HG03103 (cell line): ENCODE results near the gene NIT2.
A peak's percentile ranks its signal among the peaks of the same experiment; 100 is the strongest.

Experiments used
- ATAC-seq: cut with Tn5 transposase; IDR thresholded peaks from one replicate; pipeline ENCODE4 v1.9.1; 2021; ENCODE audit warnings: low read depth; ENCODE audit not compliant: unreplicated experiment

Gene NIT2

GRCh38 chr3:100395679-100396431, 61.3 kb downstream of the NIT2 start:
- ATAC-seq, result no peak

DNA sequence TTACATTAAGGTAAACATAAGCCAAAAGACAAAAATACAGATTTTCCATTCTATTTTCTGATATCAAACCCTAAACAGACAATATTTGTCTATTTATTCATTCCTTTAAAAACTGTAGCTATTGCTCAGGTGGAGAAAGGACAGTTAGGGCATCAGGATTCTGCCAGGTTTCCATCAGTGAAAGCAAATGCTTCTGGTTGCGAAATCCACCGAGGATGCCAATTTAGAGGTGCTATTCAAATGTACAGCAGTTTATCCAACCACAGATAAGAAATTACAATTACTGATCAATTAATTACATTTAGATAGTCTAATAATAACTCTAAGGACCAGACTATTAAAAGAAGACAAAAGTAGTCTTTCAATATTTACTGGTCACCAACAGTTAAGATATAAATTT, 62.4 kb downstream of the NIT2 start:
- no peak for ATAC-seq

DNA sequence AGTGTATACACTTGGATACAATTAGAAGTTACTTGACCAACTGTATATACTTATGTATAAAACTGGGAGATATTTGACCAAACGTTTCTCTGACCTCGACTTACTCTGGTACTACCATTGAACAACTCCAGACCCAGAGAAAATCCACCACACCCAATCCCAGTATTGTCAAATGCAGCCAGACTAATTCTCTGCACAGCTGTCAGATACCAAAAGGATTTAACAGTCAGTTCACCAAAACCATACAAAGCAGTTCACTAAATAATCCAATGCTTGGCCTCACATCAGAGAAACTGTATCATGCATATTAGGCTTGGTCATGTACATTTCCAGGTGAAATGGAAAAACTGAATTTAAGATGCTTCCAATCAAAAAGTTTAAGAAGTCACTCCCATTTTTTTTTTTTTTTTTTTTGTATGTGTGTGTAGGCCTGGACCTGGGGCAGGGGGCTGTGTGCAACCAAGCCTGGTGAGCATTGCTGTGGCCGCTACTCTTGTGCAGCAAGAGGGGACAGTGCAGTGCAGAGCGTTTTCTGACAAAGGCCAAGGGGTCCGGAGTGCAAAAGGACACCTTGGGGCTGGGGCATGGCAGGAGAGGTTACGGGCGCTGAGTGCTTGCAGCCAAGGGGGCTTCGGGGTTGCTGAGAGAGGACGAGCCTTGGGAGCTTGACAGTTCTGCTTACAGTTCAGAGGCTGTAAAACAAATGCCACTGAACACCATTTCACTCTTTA, 64.9 kb downstream of the NIT2 start:
- ATAC-seq, result no peak

DNA sequence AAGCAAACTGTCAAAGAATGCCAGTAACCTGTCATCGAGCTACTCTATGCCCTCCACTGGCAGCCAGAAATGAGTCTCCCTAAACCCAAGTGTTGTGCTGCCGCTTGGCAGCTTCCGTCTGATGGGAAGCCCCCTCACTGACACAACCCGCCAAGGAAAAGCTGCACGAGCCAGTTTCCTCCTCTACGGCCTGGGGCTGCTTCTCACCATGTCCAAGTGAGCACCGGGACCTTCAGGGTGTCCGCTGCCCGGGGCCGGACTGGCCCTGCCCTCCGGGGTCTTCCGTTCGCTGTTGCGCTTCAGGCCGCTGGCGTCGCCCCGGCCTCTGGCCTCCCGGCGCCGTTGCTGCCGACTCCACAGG, 65.8 kb downstream of the NIT2 start:
- ATAC-seq, result peak; percentile 4

GRCh38 chr3:100400780-100401673, 66.5 kb downstream of the NIT2 start, which contains the start of the genes LNP1 and TOMM70:
TSS of gene LNP1 (plus strand) at chr3:100401539. CDS start at chr3:100429730, 28,191 bp downstream.
TSS of gene TOMM70 (minus strand) at chr3:100401089. CDS start at chr3:100400949, 140 bp downstream.
- ATAC-seq, result peak; percentile 85

GRCh38 chr3:100401674-100402041, 67.1 kb downstream of the NIT2 start:
- ATAC-seq, result peak; percentile 3

- ATAC-seq, result no peak
These were observed 67.7 kb downstream of the NIT2 start for GRCh38 chr3:100402256-100402655.

GRCh38 chr3:100402891-100403290, 68.3 kb downstream of the NIT2 start:
- no peak for ATAC-seq

DNA sequence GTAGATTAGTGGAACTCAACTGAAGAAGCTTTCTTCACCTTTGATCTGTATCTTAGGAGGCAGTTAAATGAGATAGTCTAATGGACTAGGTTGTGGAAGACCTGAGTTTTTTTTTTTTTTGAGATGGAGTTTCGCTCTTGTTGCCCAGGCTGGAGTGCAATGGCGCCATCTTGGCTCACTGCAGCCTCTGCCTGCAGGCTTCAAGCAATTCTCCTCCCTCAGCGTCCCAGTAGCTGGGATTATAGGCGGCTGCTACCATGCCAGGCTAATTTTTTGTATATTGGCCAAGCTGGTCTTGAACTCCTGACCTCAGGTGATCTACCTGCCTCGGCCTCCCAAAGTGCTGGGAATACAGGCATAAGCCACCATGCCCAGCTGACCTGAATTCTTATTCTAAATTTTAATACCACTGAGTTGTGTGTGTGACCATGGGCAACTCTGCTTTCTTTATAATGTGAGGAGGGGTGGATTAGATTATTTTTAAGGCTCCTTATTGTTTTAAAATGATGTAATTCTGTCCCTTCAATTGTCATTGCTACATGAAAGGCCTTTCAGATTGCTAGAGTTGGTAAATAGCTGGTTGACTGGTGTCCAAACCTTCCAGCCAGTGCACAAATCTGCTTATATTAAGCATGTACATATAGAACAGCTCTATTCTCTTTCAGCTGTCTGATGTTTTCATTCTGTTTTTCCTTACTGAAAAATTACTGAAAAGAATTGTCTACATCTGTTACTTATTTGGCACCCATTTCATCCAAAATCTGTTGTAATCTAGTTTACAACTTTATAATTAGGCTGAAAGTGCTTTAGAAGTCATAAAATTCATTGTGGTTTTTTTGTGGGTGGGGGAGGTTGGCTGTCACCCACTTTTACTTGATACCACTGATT, 69.0 kb downstream of the NIT2 start:
- ATAC-seq, result no peak

DNA sequence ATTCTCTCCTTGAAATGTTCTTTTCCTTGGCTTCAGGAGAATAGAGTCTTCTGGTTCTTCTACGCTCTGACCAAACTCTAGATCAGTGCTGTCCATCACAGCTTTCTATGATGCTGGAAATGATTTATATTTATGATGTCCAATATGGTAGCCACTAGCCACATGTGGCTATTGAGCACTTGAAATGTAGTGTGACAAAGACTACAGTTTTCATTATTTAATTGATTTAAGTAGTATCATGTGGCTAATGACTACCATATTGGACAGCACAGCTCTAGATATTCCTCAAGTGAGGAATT, 69.6 kb downstream of the NIT2 start:
- ATAC-seq, result no peak

DNA sequence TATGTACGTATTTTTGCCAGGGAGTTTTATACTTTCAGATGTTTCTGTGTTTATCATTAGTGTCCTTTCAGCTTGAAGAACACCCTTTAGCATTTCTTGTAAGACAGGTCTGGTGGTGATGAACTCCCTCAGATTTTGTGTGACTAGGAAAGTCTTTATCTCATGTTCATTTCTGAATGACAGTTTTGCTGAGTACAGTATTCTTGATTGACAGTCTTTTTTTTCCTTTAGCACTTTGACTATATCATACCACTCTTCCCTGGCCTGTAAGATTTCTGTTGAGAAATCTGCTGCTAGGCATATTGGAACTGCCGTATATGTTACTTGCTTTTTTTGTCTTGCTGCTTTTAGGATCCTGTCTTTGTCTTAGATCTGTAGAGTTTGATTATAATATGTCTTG, 72.6 kb downstream of the NIT2 start:
- ATAC-seq, result no peak

DNA sequence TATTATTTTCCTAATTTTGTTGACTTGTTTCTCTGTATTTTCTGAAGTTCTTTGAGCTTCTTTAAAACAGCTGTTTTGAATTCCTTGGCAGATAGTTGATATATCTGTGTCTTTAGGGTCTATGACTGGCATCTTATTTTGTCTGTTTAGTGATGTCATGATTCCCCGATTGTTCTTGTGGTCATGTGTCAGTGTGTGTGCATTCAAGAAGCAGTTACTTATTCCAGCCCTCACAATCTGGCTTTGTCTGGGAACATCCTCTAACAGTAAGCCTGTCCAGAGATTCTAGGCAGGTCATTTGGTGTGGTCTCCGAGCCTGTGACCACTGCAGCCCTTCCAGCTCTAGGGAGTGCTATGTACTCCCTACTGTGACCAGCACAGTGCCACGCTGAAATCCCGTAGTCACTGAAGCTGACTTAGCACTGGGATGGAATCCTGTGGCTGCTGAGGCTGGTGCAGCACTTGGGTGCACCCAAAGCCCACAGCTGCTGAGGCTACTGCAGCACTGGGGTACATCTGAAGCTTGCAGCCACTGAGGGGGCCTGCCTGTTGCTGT, 73.5 kb downstream of the NIT2 start:
- no peak for ATAC-seq
